ENCODE data around the gene SLC2A10.

The SLC2A10 gene

GRCh38 chr20:46704714-46705377 is 4.6 kb upstream of the SLC2A10 start:
- no peak for DNase-seq

- no peak for DNase-seq
Observed at GRCh38 chr20:46705378-46705729, 4.1 kb upstream of the SLC2A10 start.

DNA sequence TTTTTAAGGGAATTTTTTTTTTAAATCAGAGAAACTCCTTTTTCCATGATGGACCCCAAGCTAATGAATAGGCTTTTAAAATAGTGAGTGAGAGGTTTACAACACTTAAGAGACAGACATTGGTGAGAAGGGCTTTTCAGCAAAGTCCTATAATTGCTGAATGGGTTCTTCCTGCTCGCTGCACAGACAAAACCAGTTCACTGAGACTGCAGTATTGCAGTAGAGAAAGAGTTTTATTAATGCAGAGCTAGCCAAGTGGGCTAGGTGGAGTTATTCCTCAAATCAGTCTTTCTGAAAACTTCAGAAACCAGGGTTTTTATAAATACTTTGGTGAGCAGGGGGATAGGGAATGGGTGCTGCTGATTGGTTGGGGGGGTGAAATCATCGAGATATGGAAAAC is 3.2 kb upstream of the SLC2A10 start:
- DNase-seq, result no peak

DNA sequence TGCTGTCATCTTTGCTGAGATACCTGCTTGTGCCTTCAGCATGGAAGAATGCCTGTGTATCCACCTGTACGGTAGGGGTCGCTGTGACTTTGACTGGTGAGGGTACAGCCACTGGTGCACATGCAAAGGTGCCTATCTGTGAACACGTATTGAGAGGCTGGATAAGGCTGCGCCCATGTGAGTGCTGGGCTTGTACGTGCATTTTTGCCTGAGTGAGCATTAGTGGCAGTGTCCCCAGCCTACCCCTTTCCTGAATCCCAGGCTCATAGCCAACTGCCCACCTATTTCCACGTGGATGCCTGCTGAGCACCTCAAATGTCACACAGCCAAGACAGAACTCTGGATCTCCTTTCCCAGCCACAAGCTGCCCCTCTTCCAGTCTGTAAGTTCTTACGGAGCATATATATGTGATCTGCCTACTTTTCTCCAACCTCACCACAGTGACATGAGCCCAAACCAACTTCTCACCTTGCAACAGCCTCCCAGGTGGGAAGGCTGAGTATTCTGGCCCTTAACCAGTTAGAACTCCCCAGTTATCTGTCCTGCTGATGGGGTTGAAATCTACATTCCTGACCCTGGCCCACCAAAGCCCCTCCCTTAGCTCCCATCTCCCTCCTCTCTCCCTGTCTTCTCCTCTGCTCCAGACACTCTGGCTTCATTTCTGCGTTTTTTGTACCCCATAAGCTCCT is 1.1 kb upstream of the SLC2A10 start:
- DNase-seq, result no peak

DNA sequence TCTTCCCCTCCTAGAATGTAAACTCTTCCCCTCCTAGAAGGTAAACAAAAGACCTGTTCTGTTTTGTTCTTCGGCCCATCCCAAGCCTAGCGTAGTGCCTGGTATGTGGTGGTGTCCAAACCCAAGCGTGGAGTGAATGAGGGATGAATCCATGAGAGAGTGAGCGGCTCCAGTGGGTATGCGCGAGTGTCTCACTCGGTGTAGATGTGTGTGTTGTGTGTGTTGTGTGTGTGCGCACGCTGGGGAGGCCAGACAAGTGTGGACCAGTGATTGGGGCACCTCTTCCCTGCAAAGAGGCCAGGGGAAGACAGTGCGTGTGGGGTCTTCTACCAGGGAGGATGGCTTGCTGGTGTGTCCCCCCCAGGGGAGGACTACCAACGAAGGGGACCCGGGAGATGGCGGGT is 392 bp upstream of the SLC2A10 start:
- DNase-seq, result no peak

DNA sequence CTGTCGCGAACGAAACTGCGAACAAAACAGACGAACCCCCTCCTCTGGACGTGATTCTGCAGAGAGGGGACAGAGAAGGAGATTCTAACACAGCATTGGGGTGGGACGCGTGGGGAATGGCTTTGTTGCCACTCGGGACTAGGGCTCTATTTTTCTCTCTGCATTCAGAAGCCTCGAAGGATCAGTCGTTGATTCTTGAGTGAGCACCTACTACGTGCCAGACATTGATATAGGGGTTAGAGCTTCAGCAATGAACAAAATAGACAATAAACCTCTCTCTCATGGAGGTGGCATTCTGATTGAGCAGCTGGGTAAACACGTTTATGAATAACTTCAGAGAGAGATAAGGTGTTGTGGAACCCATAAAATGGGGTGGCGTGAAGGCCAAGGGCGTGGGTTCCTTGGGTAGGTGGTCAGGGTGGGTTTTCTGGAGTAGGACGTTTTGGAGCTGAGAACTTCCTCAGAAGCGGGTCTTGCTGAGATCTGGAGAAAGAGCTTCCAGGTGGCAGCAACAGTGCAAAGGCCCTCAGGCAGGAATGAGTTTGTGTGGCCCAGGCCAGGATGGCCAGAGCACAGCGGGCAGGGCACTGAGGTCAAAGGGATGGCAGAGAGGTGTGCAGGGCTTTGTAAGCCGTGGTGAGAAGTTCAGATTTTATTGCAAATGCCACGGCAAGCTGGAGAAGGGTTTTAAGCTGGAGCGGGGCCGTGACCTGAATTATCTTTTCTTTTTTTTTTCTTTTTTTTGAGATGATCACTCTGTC is 884 bp downstream of the SLC2A10 start:
- no peak for DNase-seq

- DNase-seq, result no peak
Observed at GRCh38 chr20:46712056-46712636, 2.7 kb downstream of the SLC2A10 start.

GRCh38 chr20:46713957-46714834 is 4.7 kb downstream of the SLC2A10 start:
- no peak for DNase-seq

DNA sequence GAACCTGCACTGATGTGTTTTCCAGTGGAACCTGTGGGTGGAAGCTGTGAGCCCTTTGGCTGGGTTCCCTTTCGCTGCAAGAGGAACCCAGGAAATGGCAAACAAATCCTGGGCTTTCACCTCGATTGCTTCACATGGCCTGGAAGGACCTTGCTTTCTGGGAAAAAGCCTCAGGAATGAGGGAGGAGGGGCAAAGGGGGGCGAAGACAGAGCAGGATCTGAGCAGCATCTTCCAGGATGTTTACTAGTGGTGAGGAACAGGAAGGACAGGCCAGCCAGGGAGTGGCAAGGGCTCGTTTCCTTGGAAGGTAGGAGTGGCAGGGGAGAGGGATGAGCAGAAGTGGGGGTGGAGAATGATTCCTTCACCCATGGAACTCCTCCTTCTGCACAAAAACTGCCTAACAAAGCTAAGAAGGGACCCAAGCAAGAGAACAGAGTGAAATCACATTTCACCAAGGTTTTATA is 5.9 kb downstream of the SLC2A10 start:
- DNase-seq, result no peak

GRCh38 chr20:46717818-46718541 is 8.5 kb downstream of the SLC2A10 start:
- no peak for DNase-seq

DNA sequence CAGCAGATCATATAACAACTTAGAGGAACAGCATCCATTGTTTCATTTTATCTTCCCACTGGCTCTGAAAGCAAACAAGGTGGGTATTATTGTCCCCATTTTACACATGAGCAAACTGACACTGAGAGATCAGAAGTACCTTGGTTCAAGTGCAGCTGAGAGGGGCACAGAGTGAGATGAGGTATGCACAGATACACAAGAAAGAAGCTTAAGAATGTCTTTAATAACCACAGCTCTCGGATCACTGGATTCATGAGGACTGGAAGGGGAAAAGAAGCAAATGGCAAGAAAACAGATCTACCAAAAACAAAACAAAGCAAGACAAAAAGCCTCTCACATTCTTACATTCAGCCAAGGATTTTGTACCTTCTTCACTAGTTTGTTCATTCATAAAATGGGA is 10.6 kb downstream of the SLC2A10 start:
- no peak for DNase-seq

DNA sequence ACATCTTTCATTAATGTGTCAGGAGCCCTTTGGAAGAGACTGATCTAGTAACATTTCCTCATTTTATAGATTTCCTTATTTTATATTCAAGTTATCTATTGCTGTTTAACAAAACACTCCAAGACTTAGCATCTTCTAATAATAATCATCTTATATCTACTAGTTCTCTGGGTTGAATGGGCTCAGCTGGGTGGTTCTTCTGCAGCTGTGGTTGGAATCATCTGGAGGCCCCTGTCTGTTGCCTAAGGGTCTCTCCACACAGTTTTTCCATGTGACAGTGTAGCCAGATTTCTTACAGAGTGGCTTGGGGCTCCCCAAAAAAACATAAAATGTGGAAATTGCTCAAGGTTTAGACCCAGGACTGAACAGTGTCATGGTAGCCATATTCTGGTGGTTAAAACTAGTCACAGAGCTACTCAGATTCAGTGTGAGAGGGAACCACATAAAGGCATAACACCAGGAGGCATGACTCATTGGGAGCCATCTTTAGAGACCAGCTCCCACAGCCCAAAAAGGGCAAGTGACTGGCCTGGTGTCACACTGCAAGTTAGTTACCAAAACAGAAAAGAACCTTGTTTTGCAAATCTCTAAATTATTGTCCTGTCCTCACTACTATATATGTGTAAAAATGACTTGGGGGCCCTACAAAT is 11.5 kb downstream of the SLC2A10 start:
- DNase-seq, result no peak

DNA sequence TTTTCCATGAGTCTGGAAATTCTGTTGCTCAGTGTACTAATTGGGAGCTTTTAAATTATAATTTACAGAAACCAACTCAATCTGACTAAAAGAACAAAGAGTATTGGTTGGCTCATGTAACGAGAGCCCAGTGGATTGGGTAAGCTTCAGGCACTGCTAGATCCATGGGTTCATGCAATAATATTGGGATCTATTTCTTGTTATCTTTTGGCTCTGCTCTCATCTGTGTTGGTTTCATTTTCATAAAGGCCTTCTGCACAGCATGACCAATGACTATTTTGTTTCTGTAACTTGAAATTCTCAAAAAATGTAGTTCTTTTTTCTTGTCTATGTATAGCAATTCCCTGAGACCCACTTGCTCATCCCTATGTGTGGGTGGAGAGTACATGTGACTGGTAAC is 12.0 kb downstream of the SLC2A10 start:
- DNase-seq, result no peak

- DNase-seq, result no peak
Observed at GRCh38 chr20:46722450-46722849, 13.0 kb downstream of the SLC2A10 start.

DNA sequence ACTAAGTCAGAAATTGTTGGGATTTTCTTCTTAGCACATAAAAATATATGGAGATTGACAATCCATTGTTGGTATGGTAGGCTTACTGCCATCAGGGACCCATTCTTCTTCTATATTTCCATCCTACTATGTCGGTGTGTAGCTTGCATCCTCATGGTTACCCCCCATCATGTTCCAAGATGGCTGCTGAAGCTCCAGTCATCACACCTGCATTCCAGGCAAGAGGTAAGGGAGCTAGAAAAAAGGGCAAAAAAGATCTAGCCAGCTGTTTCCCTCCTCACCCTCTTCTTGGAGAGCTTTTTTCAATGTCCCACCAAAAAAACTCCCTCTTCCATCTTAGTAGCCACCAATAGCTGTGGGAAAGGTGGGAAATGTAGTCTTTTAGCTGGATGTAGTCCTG is 13.6 kb downstream of the SLC2A10 start:
- no peak for DNase-seq

- DNase-seq, result no peak
Observed at GRCh38 chr20:46724343-46724959, 15.0 kb downstream of the SLC2A10 start.

DNA sequence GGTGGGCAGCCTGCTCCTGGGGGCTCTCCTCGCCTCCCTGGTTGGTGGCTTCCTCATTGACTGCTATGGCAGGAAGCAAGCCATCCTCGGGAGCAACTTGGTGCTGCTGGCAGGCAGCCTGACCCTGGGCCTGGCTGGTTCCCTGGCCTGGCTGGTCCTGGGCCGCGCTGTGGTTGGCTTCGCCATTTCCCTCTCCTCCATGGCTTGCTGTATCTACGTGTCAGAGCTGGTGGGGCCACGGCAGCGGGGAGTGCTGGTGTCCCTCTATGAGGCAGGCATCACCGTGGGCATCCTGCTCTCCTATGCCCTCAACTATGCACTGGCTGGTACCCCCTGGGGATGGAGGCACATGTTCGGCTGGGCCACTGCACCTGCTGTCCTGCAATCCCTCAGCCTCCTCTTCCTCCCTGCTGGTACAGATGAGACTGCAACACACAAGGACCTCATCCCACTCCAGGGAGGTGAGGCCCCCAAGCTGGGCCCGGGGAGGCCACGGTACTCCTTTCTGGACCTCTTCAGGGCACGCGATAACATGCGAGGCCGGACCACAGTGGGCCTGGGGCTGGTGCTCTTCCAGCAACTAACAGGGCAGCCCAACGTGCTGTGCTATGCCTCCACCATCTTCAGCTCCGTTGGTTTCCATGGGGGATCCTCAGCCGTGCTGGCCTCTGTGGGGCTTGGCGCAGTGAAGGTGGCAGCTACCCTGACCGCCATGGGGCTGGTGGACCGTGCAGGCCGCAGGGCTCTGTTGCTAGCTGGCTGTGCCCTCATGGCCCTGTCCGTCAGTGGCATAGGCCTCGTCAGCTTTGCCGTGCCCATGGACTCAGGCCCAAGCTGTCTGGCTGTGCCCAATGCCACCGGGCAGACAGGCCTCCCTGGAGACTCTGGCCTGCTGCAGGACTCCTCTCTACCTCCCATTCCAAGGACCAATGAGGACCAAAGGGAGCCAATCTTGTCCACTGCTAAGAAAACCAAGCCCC is 16.0 kb downstream of the SLC2A10 start:
- DNase-seq, result no peak

GRCh38 chr20:46731770-46732169 is 22.3 kb downstream of the SLC2A10 start:
- DNase-seq, result no peak

DNA sequence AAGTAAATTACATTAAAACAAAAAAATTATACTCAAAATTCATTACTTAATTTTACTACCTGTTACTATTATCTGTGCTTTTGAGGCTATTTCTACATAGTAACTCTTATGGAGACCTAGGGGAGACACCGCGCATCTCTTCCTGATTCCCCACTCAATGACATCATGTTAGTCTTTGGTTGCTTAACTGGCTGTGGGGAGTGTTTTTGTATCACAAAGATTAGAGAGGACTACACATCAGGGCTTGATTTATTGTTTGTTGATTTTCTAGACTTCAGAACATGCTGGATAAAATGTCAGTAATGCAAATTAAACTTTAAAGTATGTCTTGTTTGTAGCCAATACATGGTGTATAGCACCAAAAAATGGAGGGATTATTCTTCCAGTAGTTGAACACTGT is 26.0 kb downstream of the SLC2A10 start:
- DNase-seq, result no peak
